Cardiac fibroblast (primary cell): ENCODE results near the gene TRIM7.

Experiments used
- DNase-seq, 2 donors: peaks; one replicate each; pipeline versions ENCODE4 v3.0.0 to v3.0.0-alpha.2; 2010; ENCODE audit warnings: low read depth in 2 of 2
- H3K4me3 ChIP-seq, 2 donors: replicated peaks in 1 of 2; 1 replicate in 1 of 2; 2 replicates in 1 of 2; pipeline ENCODE4 v1.5.1; 2011; ENCODE audit warnings: low read depth in 2 of 2, low read length in 2 of 2, mild to moderate bottlenecking in 2 of 2, moderate library complexity in 1 of 2
- TF ChIP-seq, protein P1 (sequence below): IDR thresholded peaks from one replicate; pipeline ENCODE4 v1.5.1; 2011; ENCODE audit warnings: low read depth, mild to moderate bottlenecking, low read length, inconsistent platforms

TRIM7 gene

DNA sequence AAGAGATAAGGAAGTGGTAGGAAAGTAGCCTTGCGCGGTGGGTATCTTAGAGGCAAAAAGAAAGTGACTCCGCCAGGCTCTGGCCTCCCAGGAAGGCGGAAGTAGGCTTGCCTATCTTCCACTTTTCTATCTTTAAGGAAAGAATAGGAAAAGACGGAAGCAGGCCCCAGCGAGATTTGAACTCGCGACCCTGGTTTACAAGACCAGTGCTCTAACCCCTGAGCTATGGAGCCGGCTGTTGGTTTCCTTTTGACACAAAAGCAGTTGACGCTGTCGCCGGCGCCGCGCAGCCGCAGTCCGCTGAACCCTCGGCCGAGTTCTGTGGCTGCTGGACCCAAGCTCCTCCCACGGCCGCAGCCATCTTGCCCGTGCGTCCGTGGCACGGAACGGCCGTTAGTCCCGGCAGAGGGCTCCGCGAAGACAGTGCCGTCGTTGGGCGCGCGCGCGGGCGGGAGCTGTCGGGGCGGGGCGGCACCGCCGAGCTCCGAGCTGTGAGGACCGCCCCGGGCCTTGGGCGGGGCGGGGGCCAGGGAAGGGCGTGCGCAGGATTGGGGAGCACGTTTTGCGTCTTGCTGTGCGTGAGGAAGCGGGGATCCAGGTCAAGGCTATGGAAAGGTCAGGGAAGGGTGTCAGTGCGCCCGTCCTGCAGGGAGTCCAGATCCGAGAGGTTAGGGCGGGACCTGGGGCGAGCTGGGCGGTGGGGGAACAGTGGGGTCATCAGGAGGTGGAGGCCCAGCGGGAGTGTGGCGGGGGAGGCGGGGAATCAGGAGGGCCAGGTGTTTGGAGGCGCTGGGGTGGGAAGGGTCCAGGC lies 13.3 kb downstream of the TRIM7 start:
- DNase-seq: peak; percentile 96 to 98
- TF ChIP-seq, protein P1, sequence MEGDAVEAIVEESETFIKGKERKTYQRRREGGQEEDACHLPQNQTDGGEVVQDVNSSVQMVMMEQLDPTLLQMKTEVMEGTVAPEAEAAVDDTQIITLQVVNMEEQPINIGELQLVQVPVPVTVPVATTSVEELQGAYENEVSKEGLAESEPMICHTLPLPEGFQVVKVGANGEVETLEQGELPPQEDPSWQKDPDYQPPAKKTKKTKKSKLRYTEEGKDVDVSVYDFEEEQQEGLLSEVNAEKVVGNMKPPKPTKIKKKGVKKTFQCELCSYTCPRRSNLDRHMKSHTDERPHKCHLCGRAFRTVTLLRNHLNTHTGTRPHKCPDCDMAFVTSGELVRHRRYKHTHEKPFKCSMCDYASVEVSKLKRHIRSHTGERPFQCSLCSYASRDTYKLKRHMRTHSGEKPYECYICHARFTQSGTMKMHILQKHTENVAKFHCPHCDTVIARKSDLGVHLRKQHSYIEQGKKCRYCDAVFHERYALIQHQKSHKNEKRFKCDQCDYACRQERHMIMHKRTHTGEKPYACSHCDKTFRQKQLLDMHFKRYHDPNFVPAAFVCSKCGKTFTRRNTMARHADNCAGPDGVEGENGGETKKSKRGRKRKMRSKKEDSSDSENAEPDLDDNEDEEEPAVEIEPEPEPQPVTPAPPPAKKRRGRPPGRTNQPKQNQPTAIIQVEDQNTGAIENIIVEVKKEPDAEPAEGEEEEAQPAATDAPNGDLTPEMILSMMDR: no peak
- peak overlapping the region; percentile 69 to 87 for H3K4me3 ChIP-seq

DNA sequence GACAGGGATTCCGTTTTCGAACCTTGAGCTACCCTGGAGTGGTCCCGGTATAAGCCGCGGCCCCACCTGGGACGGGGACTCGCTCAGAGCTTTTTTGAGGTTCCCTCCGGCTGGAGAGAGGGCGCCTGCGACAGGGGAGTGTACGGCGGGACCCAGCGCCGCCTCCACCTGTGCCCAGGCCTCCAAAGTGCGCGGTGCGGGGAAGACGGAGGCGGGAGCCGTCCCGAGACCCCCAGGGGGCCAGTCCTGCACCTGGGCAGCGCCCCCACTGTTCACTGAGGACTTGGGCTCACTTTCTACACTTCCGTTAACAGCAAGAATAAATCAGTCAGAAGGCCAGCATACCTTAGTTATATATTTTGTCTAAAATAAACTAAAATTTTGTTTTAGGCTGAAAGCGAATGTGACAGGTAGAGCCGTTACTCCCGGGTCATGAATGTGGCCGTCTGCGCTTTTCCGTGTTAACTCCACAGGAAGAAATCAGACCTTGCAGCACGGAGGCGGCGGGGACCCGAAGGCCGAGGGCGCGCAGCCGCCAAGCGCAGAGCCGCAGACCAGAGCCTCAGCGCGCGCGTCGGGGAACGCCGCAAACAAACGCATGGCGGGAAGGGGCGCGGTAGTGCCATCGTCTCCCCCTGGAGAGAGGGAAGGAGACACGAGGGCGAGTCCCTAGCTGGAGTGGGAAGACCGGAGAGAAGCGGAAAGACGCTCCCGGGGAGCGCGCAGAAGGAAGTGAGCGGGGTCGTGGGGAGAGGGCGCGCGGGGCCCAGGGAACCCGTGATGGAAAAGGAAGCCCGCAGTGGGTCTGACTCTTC lies 14.1 kb downstream of the TRIM7 start:
- H3K4me3 ChIP-seq: peak overlapping the region; percentile 69 to 87
- peak; percentile 50 to 60 for DNase-seq
- TF ChIP-seq, protein P1: peak; percentile 14

DNA sequence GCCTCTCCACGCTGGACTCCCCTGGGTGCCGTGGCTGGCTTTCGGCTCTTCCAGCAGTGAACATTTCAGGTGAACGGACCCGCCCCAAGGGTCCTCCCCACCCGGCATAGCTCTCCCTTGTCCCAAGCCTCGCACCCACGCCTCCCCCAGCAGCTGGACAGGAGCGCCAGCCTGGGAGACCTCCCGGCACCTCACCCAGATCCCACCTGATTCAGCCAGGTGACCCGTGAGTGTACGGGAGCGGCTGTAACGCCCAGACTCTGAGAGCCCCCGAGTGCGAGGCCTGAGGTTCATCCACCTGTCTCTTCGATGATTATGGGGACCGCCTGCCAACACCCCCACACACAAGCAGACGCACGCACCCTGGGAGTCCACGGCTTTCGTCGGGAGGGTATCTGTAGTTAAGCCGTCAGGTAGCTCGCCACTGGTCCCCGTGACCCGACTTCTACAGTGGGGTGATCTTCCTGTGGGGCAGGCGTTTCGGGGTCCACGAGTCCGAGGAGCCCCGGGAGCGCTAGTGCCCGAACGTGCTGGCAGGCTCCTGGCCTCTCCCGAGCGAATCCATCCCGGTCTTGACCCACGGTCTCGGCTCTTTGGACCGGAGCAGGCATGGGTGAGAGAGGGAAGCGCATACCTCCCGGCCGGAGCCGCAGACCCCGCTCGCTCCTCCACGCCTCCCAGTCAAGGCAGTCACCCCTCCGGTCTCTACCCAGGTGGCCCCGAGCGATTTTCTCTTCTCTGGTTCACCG lies 14.9 kb downstream of the TRIM7 start:
- DNase-seq: no peak
- TF ChIP-seq, protein P1: no peak
- peak overlapping the region; percentile 69 to 87 for H3K4me3 ChIP-seq

DNA sequence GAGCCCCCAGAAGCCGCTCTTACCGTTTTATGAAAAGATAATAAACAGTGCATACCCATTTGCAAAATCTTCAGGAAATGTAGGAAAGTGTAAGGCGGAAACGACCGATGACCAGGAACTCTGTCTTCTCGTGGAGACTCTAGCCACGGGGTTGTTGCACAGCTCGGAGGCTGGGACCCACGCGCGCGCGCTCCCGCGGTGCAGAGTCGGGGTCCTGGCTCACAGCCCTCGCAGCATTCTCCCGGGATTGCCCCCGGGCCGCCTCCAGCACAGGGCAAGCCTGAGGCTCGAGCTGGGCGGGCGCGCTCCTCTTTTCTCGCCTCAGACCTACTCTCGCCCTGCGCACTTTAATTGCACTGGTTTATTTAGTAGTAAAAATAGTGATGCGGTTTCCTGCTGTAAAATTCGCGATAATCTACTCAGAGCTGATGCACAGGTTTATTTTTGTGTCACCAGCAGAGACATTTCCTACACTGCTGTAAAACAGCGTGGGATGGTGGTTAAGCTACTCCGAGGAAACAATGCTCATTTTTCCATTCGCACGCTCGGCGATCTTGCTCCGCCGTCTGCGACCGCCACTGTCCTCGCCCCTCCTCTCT lies 15.5 kb downstream of the TRIM7 start:
- H3K4me3 ChIP-seq: peak overlapping the region; percentile 69 to 87
- TF ChIP-seq, protein P1: no peak
- peak; percentile 39 to 50 for DNase-seq

DNA sequence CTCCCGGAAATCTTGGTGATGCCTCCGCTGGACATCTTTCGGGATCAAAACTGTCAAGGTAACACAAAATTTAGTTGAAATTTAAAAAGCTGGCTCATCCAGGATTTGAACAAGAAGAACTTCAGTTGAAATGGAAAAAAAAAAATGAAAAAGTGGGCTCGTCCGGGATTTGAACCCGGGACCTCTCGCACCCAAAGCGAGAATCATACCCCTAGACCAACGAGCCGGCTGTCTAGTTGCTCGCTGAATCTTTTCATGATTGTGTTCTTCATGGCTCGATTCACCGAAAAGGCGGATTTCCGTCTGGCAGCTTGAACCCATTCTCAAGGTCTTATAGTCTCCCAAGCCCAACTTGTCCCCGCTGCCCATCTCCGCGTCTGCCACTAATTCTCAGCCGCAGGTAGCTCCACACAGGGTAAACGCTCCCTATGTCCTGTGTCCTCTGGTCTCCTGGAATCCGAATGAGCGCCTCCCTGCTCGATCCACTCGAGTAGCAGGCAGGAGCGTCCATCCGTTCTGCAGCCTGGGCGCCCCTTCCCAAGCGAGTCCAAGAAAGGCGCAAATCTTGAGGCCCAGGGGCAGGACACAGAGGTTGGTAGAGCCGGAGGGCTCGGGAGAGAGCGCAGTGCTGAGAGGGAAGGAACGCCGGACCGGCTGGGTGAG lies 16.2 kb downstream of the TRIM7 start:
- TF ChIP-seq, protein P1: no peak
- peak overlapping the region; percentile 69 to 87 for H3K4me3 ChIP-seq
- peak; percentile 85 to 89 for DNase-seq
